Lower leg skin (tissue), 4 donors: ENCODE results near the gene RANBP3. TPM values are rescaled to one million over a fixed set of nuclear protein-coding genes. Genes with fewer than 3 reads are reported as not detected.
"Not testable (repeated sequence)": the region's sequence is repeated elsewhere in the genome, so short reads cannot be mapped to it uniquely, and the experiment has no call there.

Experiments used
- DNase-seq, 2 donors: peaks; one replicate each; pipeline ENCODE4 v3.0.0-alpha.2; 2019; ENCODE audit warnings: low spot score in 2 of 2
- H3K4me3 ChIP-seq: fragments of 200-600 bp; sonication (generic); 2 replicates; pipeline ENCODE4 v1.5.1; 2017; ENCODE audit warnings: mild to moderate bottlenecking, low read depth; ENCODE audit not compliant: poor library complexity, severe bottlenecking
- CTCF ChIP-seq, 3 donors: fragments of 450-650 bp; IDR thresholded peaks; one replicate each; pipeline ENCODE4 v1.5.1; 2016; ENCODE audit warnings: antibody characterized with exemption in 3 of 3, mild to moderate bottlenecking in 3 of 3, moderate library complexity in 2 of 3
- POLR2A ChIP-seq, 2 donors: fragments of 450-650 bp; IDR thresholded peaks; one replicate each; pipeline ENCODE4 v1.6.1; 2016 to 2017; ENCODE audit warnings: antibody characterized with exemption in 2 of 2, mild to moderate bottlenecking in 1 of 2, moderate library complexity in 1 of 2
- WGBS, 2 donors: methylation state at CpG; one replicate each; pipeline ENCODE4 v1.1.5; 2018; 5-methylcytosine and 5-hydroxymethylcytosine counted together
- intact Hi-C: fragments of 100-400 bp; cut with DNase I; formaldehyde crosslinking; loops from one replicate; pipeline ENCODE4 v1.15.0; 2023; ENCODE audit warnings: low total_unique reads
- total RNA-seq, 4 donors: library from RNA; depleted of rRNA; stranded (reverse); fragments of >200 nt; gene quantifications; one replicate each; pipeline ENCODE4 v1.1.0, GENCODE V29; 2016

RANBP3 gene
- total RNA-seq, 4 donors from 2014 or later = 57.2 to 116 (median 72.0) TPM

GRCh38 chr19:6011206-6011605 is 33.3 kb upstream of the RANBP3 start:
- no peak overlapping the region for H3K4me3 ChIP-seq
- no peak for DNase-seq
- no peak for TF ChIP-seq CTCF (IDR thresholded peaks at IDR 0.05)
- no peak for TF ChIP-seq POLR2A (IDR thresholded peaks at IDR 0.05)
- WGBS, 2 donors = 88 to 91% methylated on average over 10 of the region's 10 CpGs
- intact Hi-C loops = no loop called here

- no peak for DNase-seq
- 91 to 96% methylated on average over 12 to 16 of the region's 16 CpGs for WGBS, 2 donors
- H3K4me3 ChIP-seq = no peak overlapping the region
- intact Hi-C loops = no loop called here
- TF ChIP-seq CTCF (IDR thresholded peaks at IDR 0.05) (no peak), POLR2A (IDR thresholded peaks at IDR 0.05) (no peak)
Observed at GRCh38 chr19:6010107-6010506, 32.2 kb upstream of the RANBP3 start.

GRCh38 chr19:6007866-6008265 is 29.9 kb upstream of the RANBP3 start:
- intact Hi-C loops = no loop called here

GRCh38 chr19:6006896-6007295 is 29.0 kb upstream of the RANBP3 start:
- TF ChIP-seq CTCF (IDR thresholded peaks at IDR 0.05) (no peak), POLR2A (IDR thresholded peaks at IDR 0.05) (no peak)
- intact Hi-C loops = no loop called here
- 94 to 96% methylated on average over 20 of the region's 20 CpGs for WGBS, 2 donors

More at GRCh38 chr19:6007866-6008265, 29.9 kb upstream of the RANBP3 start:
- TF ChIP-seq POLR2A (IDR thresholded peaks at IDR 0.05) = no peak
- no peak for TF ChIP-seq CTCF (IDR thresholded peaks at IDR 0.05)
- 88 to 92% methylated on average over 22 to 26 of the region's 26 CpGs for WGBS, 2 donors
- no peak overlapping the region for H3K4me3 ChIP-seq
- DNase-seq = no peak

GRCh38 chr19:6006070-6006446 is 28.1 kb upstream of the RANBP3 start:
- DNase-seq, H3K4me3 ChIP-seq, intact Hi-C loops: not testable (repeated sequence)
- WGBS, 2 donors = 95 to 96% methylated on average over 7 of the region's 7 CpGs

More at GRCh38 chr19:6006896-6007295, 29.0 kb upstream of the RANBP3 start:
- no peak overlapping the region for H3K4me3 ChIP-seq
- DNase-seq = no peak

GRCh38 chr19:6005321-6006069 is 27.6 kb upstream of the RANBP3 start:
- intact Hi-C loops = no loop called here
- DNase-seq = no peak
- H3K4me3 ChIP-seq = no peak overlapping the region
- WGBS, 2 donors = 77 to 87% methylated on average over 15 to 18 of the region's 18 CpGs
- TF ChIP-seq POLR2A (IDR thresholded peaks at IDR 0.05) (no peak), CTCF (IDR thresholded peaks at IDR 0.05) (no peak)
